CD4-positive, alpha-beta T cell treated with Interleukin-15 for 1 hour (primary cell): ENCODE measurements around the gene MAPT.
"Not testable (repeated sequence)": the region's sequence is repeated elsewhere in the genome, so short reads cannot be mapped to it uniquely, and the experiment has no call there.

ENCODE experiments used
- DNase-seq: peaks from one replicate; pipeline ENCODE4 v3.0.0-alpha.2; 2020

Gene MAPT

DNA sequence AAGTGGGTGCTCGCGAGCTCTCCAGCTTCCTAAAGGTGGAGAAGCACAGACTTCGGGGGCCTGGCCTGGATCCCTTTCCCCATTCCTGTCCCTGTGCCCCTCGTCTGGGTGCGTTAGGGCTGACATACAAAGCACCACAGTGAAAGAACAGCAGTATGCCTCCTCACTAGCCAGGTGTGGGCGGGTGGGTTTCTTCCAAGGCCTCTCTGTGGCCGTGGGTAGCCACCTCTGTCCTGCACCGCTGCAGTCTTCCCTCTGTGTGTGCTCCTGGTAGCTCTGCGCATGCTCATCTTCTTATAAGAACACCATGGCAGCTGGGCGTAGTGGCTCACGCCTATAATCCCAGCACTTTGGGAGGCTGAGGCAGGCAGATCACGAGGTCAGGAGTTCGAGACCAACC is 102.8 kb downstream of the MAPT start:
- DNase-seq, result no peak

DNA sequence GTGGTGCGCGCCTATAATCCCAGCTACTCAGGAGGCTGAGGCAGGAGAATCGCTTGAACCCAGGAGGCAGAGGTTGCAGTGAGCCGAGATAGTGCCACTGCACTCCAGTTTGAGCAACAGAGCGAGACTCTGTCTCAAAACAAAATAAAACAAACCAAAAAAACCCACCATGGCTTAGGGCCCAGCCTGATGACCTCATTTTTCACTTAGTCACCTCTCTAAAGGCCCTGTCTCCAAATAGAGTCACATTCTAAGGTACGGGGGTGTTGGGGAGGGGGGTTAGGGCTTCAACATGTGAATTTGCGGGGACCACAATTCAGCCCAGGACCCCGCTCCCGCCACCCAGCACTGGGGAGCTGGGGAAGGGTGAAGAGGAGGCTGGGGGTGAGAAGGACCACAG is 103.3 kb downstream of the MAPT start:
- DNase-seq, result no peak

DNA sequence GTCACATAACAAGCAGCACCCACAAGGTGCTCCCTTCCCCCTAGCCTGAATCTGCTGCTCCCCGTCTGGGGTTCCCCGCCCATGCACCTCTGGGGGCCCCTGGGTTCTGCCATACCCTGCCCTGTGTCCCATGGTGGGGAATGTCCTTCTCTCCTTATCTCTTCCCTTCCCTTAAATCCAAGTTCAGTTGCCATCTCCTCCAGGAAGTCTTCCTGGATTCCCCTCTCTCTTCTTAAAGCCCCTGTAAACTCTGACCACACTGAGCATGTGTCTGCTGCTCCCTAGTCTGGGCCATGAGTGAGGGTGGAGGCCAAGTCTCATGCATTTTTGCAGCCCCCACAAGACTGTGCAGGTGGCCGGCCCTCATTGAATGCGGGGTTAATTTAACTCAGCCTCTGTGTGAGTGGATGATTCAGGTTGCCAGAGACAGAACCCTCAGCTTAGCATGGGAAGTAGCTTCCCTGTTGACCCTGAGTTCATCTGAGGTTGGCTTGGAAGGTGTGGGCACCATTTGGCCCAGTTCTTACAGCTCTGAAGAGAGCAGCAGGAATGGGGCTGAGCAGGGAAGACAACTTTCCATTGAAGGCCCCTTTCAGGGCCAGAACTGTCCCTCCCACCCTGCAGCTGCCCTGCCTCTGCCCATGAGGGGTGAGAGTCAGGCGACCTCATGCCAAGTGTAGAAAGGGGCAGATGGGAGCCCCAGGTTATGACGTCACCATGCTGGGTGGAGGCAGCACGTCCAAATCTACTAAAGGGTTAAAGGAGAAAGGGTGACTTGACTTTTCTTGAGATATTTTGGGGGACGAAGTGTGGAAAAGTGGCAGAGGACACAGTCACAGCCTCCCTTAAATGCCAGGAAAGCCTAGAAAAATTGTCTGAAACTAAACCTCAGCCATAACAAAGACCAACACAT is 104.9 kb downstream of the MAPT start, which contains the start of gene STH:
TSS of gene STH (plus strand) at position 264 of the 913 bp plus-strand sequence. CDS start at position 294, 30 bp downstream.
- DNase-seq, result no peak

DNA sequence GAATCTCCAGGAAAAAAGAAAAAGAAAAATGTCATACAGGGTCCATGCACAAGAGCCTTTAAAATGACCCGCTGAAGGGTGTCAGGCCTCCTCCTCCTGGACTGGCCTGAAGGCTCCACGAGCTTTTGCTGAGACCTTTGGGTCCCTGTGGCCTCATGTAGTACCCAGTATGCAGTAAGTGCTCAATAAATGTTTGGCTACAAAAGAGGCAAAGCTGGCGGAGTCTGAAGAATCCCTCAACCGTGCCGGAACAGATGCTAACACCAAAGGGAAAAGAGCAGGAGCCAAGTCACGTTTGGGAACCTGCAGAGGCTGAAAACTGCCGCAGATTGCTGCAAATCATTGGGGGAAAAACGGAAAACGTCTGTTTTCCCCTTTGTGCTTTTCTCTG is 105.5 kb downstream of the MAPT start:
- no peak for DNase-seq

DNA sequence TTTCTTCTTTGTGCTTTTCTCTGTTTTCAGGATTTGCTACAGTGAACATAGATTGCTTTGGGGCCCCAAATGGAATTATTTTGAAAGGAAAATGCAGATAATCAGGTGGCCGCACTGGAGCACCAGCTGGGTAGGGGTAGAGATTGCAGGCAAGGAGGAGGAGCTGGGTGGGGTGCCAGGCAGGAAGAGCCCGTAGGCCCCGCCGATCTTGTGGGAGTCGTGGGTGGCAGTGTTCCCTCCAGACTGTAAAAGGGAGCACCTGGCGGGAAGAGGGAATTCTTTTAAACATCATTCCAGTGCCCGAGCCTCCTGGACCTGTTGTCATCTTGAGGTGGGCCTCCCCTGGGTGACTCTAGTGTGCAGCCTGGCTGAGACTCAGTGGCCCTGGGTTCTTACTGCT is 105.9 kb downstream of the MAPT start:
- no peak for DNase-seq

DNA sequence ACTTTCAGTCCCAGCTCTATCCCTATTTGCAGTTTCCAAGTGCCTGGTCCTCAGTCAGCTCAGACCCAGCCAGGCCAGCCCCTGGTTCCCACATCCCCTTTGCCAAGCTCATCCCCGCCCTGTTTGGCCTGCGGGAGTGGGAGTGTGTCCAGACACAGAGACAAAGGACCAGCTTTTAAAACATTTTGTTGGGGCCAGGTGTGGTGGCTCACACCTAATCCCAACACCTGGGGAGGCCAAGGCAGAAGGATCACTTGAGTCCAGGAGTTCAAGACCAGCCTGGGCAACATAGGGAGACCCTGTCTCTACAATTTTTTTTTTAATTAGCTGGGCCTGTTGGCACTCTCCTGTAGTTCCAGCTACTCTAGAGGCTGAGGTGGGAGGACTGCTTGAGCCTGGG is 106.4 kb downstream of the MAPT start:
- no peak for DNase-seq

DNA sequence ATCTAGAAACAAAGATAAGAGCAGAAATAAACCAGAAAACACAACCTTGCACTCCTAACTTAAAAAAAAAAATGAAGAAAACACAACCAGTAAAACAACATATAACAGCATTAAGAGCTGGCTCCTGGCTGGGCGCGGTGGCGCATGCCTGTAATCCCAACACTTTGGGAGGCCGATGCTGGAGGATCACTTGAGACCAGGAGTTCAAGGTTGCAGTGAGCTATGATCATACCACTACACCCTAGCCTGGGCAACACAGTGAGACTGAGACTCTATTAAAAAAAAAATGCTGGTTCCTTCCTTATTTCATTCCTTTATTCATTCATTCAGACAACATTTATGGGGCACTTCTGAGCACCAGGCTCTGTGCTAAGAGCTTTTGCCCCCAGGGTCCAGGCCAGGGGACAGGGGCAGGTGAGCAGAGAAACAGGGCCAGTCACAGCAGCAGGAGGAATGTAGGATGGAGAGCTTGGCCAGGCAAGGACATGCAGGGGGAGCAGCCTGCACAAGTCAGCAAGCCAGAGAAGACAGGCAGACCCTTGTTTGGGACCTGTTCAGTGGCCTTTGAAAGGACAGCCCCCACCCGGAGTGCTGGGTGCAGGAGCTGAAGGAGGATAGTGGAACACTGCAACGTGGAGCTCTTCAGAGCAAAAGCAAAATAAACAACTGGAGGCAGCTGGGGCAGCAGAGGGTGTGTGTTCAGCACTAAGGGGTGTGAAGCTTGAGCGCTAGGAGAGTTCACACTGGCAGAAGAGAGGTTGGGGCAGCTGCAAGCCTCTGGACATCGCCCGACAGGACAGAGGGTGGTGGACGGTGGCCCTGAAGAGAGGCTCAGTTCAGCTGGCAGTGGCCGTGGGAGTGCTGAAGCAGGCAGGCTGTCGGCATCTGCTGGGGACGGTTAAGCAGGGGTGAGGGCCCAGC is 107.3 kb downstream of the MAPT start:
- DNase-seq, result no peak

DNA sequence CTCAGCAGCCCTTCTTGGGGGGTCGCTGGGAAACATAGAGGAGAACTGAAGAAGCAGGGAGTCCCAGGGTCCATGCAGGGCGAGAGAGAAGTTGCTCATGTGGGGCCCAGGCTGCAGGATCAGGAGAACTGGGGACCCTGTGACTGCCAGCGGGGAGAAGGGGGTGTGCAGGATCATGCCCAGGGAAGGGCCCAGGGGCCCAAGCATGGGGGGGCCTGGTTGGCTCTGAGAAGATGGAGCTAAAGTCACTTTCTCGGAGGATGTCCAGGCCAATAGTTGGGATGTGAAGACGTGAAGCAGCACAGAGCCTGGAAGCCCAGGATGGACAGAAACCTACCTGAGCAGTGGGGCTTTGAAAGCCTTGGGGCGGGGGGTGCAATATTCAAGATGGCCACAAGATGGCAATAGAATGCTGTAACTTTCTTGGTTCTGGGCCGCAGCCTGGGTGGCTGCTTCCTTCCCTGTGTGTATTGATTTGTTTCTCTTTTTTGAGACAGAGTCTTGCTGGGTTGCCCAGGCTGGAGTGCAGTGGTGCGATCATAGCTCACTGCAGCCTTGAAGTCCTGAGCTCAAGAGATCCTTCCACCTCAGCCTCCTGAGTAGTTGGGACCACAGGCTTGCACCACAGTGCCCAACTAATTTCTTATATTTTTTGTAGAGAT is 108.1 kb downstream of the MAPT start:
- DNase-seq, result peak; percentile 73

DNA sequence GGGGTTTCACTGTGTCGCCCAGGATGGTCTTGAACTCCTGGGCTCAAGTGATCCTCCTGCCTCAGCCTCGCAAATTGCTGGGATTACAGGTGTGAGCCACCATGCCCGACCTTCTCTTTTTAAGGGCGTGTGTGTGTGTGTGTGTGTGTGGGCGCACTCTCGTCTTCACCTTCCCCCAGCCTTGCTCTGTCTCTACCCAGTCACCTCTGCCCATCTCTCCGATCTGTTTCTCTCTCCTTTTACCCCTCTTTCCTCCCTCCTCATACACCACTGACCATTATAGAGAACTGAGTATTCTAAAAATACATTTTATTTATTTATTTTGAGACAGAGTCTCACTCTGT is 108.6 kb downstream of the MAPT start:
- no peak for DNase-seq

DNA sequence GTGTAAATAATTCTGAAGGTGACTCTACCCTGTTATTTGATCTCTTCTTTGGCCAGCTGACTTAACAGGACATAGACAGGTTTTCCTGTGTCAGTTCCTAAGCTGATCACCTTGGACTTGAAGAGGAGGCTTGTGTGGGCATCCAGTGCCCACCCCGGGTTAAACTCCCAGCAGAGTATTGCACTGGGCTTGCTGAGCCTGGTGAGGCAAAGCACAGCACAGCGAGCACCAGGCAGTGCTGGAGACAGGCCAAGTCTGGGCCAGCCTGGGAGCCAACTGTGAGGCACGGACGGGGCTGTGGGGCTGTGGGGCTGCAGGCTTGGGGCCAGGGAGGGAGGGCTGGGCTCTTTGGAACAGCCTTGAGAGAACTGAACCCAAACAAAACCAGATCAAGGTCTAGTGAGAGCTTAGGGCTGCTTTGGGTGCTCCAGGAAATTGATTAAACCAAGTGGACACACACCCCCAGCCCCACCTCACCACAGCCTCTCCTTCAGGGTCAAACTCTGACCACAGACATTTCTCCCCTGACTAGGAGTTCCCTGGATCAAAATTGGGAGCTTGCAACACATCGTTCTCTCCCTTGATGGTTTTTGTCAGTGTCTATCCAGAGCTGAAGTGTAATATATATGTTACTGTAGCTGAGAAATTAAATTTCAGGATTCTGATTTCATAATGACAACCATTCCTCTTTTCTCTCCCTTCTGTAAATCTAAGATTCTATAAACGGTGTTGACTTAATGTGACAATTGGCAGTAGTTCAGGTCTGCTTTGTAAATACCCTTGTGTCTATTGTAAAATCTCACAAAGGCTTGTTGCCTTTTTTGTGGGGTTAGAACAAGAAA is 109.8 kb downstream of the MAPT start:
- DNase-seq, result no peak

DNA sequence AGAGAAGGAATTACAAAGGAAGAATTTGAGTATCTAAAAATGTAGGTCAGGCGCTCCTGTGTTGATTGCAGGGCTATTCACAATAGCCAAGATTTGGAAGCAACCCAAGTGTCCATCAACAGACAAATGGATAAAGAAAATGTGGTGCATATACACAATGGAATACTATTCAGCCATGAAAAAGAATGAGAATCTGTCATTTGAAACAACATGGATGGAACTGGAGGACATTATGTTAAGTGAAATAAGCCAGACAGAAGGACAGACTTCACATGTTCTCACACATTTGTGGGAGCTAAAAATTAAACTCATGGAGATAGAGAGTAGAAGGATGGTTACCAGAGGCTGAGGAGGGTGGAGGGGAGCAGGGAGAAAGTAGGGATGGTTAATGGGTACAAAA is 111.7 kb downstream of the MAPT start:
- DNase-seq, result not testable (repeated sequence)

DNA sequence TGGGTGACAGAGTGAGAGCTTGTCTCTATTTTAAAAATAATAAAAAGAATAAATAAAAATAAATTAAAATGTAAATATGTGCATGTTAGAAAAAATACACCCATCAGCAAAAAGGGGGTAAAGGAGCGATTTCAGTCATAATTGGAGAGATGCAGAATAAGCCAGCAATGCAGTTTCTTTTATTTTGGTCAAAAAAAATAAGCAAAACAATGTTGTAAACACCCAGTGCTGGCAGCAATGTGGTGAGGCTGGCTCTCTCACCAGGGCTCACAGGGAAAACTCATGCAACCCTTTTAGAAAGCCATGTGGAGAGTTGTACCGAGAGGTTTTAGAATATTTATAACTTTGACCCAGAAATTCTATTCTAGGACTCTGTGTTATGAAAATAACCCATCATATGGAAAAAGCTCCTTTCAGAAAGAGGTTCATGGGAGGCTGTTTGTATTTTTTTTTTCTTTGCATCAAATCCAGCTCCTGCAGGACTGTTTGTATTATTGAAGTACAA is 113.2 kb downstream of the MAPT start:
- DNase-seq, result no peak

DNA sequence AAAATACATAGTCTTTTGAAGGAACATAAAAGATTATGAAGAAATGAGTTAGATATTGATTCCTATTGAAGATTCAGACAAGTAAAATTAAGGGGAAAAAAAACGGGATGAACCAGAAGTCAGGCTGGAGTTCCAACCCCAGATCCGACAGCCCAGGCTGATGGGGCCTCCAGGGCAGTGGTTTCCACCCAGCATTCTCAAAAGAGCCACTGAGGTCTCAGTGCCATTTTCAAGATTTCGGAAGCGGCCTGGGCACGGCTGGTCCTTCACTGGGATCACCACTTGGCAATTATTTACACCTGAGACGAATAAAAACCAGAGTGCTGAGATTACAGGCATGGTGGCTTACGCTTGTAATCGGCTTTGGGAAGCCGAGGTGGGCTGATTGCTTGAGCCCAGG is 114.2 kb downstream of the MAPT start:
- no peak for DNase-seq

DNA sequence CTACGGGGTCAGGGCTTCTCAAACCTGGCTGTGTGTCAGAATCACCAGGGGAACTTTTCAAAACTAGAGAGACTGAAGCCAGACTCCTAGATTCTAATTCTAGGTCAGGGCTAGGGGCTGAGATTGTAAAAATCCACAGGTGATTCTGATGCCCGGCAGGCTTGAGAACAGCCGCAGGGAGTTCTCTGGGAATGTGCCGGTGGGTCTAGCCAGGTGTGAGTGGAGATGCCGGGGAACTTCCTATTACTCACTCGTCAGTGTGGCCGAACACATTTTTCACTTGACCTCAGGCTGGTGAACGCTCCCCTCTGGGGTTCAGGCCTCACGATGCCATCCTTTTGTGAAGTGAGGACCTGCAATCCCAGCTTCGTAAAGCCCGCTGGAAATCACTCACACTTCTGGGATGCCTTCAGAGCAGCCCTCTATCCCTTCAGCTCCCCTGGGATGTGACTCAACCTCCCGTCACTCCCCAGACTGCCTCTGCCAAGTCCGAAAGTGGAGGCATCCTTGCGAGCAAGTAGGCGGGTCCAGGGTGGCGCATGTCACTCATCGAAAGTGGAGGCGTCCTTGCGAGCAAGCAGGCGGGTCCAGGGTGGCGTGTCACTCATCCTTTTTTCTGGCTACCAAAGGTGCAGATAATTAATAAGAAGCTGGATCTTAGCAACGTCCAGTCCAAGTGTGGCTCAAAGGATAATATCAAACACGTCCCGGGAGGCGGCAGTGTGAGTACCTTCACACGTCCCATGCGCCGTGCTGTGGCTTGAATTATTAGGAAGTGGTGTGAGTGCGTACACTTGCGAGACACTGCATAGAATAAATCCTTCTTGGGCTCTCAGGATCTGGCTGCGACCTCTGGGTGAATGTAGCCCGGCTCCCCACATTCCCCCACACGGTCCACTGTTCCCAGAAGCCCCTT is 115.6 kb downstream of the MAPT start:
- DNase-seq, result no peak

DNA sequence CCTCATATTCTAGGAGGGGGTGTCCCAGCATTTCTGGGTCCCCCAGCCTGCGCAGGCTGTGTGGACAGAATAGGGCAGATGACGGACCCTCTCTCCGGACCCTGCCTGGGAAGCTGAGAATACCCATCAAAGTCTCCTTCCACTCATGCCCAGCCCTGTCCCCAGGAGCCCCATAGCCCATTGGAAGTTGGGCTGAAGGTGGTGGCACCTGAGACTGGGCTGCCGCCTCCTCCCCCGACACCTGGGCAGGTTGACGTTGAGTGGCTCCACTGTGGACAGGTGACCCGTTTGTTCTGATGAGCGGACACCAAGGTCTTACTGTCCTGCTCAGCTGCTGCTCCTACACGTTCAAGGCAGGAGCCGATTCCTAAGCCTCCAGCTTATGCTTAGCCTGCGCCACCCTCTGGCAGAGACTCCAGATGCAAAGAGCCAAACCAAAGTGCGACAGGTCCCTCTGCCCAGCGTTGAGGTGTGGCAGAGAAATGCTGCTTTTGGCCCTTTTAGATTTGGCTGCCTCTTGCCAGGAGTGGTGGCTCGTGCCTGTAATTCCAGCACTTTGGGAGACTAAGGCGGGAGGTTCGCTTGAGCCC is 116.3 kb downstream of the MAPT start:
- DNase-seq, result no peak

DNA sequence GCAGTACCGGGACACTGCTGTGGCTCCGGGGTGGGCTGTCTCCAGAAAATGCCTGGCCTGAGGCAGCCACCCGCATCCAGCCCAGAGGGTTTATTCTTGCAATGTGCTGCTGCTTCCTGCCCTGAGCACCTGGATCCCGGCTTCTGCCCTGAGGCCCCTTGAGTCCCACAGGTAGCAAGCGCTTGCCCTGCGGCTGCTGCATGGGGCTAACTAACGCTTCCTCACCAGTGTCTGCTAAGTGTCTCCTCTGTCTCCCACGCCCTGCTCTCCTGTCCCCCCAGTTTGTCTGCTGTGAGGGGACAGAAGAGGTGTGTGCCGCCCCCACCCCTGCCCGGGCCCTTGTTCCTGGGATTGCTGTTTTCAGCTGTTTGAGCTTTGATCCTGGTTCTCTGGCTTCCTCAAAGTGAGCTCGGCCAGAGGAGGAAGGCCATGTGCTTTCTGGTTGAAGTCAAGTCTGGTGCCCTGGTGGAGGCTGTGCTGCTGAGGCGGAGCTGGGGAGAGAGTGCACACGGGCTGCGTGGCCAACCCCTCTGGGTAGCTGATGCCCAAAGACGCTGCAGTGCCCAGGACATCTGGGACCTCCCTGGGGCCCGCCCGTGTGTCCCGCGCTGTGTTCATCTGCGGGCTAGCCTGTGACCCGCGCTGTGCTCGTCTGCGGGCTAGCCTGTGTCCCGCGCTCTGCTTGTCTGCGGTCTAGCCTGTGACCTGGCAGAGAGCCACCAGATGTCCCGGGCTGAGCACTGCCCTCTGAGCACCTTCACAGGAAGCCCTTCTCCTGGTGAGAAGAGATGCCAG is 117.6 kb downstream of the MAPT start:
- no peak for DNase-seq

DNA sequence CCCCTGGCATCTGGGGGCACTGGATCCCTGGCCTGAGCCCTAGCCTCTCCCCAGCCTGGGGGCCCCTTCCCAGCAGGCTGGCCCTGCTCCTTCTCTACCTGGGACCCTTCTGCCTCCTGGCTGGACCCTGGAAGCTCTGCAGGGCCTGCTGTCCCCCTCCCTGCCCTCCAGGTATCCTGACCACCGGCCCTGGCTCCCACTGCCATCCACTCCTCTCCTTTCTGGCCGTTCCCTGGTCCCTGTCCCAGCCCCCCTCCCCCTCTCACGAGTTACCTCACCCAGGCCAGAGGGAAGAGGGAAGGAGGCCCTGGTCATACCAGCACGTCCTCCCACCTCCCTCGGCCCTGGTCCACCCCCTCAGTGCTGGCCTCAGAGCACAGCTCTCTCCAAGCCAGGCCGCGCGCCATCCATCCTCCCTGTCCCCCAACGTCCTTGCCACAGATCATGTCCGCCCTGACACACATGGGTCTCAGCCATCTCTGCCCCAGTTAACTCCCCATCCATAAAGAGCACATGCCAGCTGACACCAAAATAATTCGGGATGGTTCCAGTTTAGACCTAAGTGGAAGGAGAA is 118.2 kb downstream of the MAPT start:
- DNase-seq, result no peak

DNA sequence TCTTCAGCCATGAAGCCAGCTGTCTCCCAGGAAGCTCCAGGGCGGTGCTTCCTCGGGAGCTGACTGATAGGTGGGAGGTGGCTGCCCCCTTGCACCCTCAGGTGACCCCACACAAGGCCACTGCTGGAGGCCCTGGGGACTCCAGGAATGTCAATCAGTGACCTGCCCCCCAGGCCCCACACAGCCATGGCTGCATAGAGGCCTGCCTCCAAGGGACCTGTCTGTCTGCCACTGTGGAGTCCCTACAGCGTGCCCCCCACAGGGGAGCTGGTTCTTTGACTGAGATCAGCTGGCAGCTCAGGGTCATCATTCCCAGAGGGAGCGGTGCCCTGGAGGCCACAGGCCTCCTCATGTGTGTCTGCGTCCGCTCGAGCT is 118.8 kb downstream of the MAPT start:
- DNase-seq, result no peak

DNA sequence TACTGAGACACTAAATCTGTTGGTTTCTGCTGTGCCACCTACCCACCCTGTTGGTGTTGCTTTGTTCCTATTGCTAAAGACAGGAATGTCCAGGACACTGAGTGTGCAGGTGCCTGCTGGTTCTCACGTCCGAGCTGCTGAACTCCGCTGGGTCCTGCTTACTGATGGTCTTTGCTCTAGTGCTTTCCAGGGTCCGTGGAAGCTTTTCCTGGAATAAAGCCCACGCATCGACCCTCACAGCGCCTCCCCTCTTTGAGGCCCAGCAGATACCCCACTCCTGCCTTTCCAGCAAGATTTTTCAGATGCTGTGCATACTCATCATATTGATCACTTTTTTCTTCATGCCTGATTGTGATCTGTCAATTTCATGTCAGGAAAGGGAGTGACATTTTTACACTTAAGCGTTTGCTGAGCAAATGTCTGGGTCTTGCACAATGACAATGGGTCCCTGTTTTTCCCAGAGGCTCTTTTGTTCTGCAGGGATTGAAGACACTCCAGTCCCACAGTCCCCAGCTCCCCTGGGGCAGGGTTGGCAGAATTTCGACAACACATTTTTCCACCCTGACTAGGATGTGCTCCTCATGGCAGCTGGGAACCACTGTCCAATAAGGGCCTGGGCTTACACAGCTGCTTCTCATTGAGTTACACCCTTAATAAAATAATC is 119.3 kb downstream of the MAPT start:
- DNase-seq, result no peak
